IMR-90 (cell line): ENCODE results near the gene GPR132. TPM values are rescaled to one million over a fixed set of nuclear protein-coding genes. Genes with fewer than 3 reads are reported as not detected.
"Not testable (repeated sequence)": the region's sequence is repeated elsewhere in the genome, so short reads cannot be mapped to it uniquely, and the experiment has no call there.

ENCODE experiments used
- ATAC-seq: fragments of 200-7000 bp; cut with Tn5 transposase; 2 replicates; pipeline ENCODE4 v1.9.1; 2020; ENCODE audit warnings: low read depth, mild to moderate bottlenecking, moderate library complexity
- BruUV-seq: library from RNA; stranded (reverse); fragments of 400-500 nt; replicated peaks from 2 replicates; lab custom pipeline; 2021; lab: Mats Ljungman, UMichigan
- CTCF ChIA-PET: fragments of 300-600 bp; formaldehyde crosslinking; extraction: SDS; loops from one replicate; lab custom pipeline; 2021; ENCODE audit warnings: antibody characterized with exemption; lab: Yijun Ruan, JAX
- POLR2A ChIA-PET: fragments of 300-600 bp; sonication (Branson Sonifier 250); formaldehyde crosslinking; loops from one replicate; lab custom pipeline; 2022; ENCODE audit warnings: antibody characterized with exemption; ENCODE audit not compliant: unreplicated experiment; lab: Charles Lee
- DNase-seq: peaks from one replicate; pipeline ENCODE4 v3.0.0; 2013
- H2AFZ ChIP-seq: replicated peaks from 2 replicates; pipeline ENCODE3; 2013; ENCODE audit warnings: low read length, mild to moderate bottlenecking; ENCODE audit not compliant: poor library complexity
- H2AK5ac ChIP-seq: 2 replicates; pipeline ENCODE4 v1.6.1; 2013; ENCODE audit warnings: low read depth, low read length, inconsistent platforms
- H2AK9ac ChIP-seq: replicated peaks from 2 replicates; pipeline ENCODE3; 2013; ENCODE audit warnings: mild to moderate bottlenecking, low read depth, low read length, moderate library complexity; ENCODE audit not compliant: poor library complexity
- H2BK120ac ChIP-seq: 2 replicates; pipeline ENCODE4 v1.6.1; 2013; ENCODE audit warnings: low read depth, low read length, inconsistent platforms
- H2BK15ac ChIP-seq: 3 replicates; pipeline ENCODE4 v1.6.1; 2013; ENCODE audit warnings: low read depth, low read length, inconsistent platforms
- H2BK20ac ChIP-seq: 2 replicates; pipeline ENCODE4 v1.6.1; 2013; ENCODE audit warnings: low read depth, mild to moderate bottlenecking, inconsistent platforms, low read length, moderate library complexity
- H2BK5ac ChIP-seq: 2 replicates; pipeline ENCODE4 v1.6.1; 2013; ENCODE audit warnings: mild to moderate bottlenecking, low read depth, low read length, inconsistent platforms; ENCODE audit not compliant: poor library complexity, severe bottlenecking
- H3K14ac ChIP-seq: replicated peaks from 2 replicates; pipeline ENCODE4 v1.6.1; 2013; ENCODE audit warnings: low read depth, low read length, inconsistent platforms
- H3K18ac ChIP-seq: 2 replicates; pipeline ENCODE4 v1.6.1; 2013; ENCODE audit warnings: low read depth, low read length, control low read depth
- H3K23ac ChIP-seq: 2 replicates; pipeline ENCODE4 v1.6.1; 2013; ENCODE audit warnings: low read depth, low read length, inconsistent platforms
- H3K27ac ChIP-seq: 2 replicates; pipeline ENCODE4 v1.5.1; 2013; ENCODE audit warnings: mild to moderate bottlenecking, control low read depth, low read length; ENCODE audit not compliant: insufficient read depth
- H3K27me3 ChIP-seq: 2 replicates; pipeline ENCODE4 v1.6.1; 2013; ENCODE audit warnings: low read length; ENCODE audit not compliant: control insufficient read depth, insufficient read depth
- H3K36me3 ChIP-seq: 2 replicates; pipeline ENCODE4 v1.6.1; 2013; ENCODE audit warnings: low read length, mixed read lengths; ENCODE audit not compliant: control insufficient read depth, insufficient read depth
- H3K4ac ChIP-seq: 2 replicates; pipeline ENCODE4 v1.6.1; 2013; ENCODE audit warnings: low read depth, low read length, inconsistent platforms
- H3K4me1 ChIP-seq: 2 replicates; pipeline ENCODE4 v1.6.1; 2013; ENCODE audit warnings: low read length, mixed read lengths; ENCODE audit not compliant: control insufficient read depth, insufficient read depth
- H3K4me2 ChIP-seq: 2 replicates; pipeline ENCODE4 v1.6.1; 2013; ENCODE audit warnings: low read depth, mild to moderate bottlenecking, control low read depth, low read length, moderate library complexity
- H3K4me3 ChIP-seq: 2 replicates; pipeline ENCODE4 v1.5.1; 2013; ENCODE audit warnings: low read depth, mild to moderate bottlenecking, control low read depth, low read length, moderate library complexity; ENCODE audit not compliant: insufficient read depth
- H3K56ac ChIP-seq: 2 replicates; pipeline ENCODE4 v1.6.1; 2013; ENCODE audit warnings: low read length, inconsistent platforms; ENCODE audit not compliant: insufficient read depth; ENCODE audit errors: extremely low read depth
- H3K79me1 ChIP-seq, 2 experiments: 2 replicates each; pipeline ENCODE4 v1.6.1; 2013; ENCODE audit warnings: low read length in 2 of 2, inconsistent platforms in 1 of 2, low read depth in 1 of 2
- H3K9ac ChIP-seq: 2 replicates; pipeline ENCODE4 v1.6.1; 2013; ENCODE audit warnings: low read depth, low read length, control low read depth
- H3K9me1 ChIP-seq: 2 replicates; pipeline ENCODE4 v1.6.1; 2013; ENCODE audit warnings: low read length, inconsistent platforms; ENCODE audit not compliant: insufficient read depth
- H3K9me3 ChIP-seq: 2 replicates; pipeline ENCODE4 v1.6.1; 2013; ENCODE audit warnings: low read length; ENCODE audit not compliant: control insufficient read depth, insufficient read depth
- H4K20me1 ChIP-seq: 2 replicates; pipeline ENCODE4 v1.6.1; 2013; ENCODE audit warnings: low read length, inconsistent platforms; ENCODE audit not compliant: insufficient read depth
- H4K5ac ChIP-seq: 2 replicates; pipeline ENCODE4 v1.6.1; 2013; ENCODE audit warnings: mild to moderate bottlenecking, low read depth, low read length, control low read depth
- H4K8ac ChIP-seq, 2 experiments: 2 replicates each; pipeline ENCODE4 v1.6.1; 2013; ENCODE audit warnings: low read depth in 2 of 2, low read length in 2 of 2, control low read depth in 1 of 2, inconsistent platforms in 1 of 2
- H4K91ac ChIP-seq: 2 replicates; pipeline ENCODE4 v1.6.1; 2013; ENCODE audit warnings: low read depth, low read length, inconsistent platforms; ENCODE audit not compliant: insufficient read depth
- WGBS, 2 experiments: methylation state at CpG; one replicate each; pipeline versions ENCODE4 v1.1.5 to v1.1.7; 2013; ENCODE audit warnings: missing lambda C conversion rate in 2 of 2; ENCODE audit not compliant: insufficient read length in 1 of 2; ENCODE audit errors: extremely low coverage in 2 of 2; 5-methylcytosine and 5-hydroxymethylcytosine counted together
- dilution Hi-C: fragments of 300-500 bp; cut with HindIII; formaldehyde crosslinking; loops from one replicate; pipeline ENCODE4 v1.14.3; 2018; ENCODE audit warnings: low sequenced_read_pairs; ENCODE audit not compliant: unreplicated experiment
- in situ Hi-C: fragments of 300-500 bp; cut with MboI; formaldehyde crosslinking; loops from 3 replicates; pipeline ENCODE4 v1.14.3; 2019; ENCODE audit warnings: low sequenced_read_pairs, inconsistent platforms, mixed read lengths
- intact Hi-C: fragments of 100-400 bp; cut with micrococcal nuclease; formaldehyde crosslinking; loops from 2 replicates; pipeline ENCODE4 v1.10.0; 2022
- polyA plus RNA-seq, 3 experiments: library from polyadenylated mRNA; depleted of rRNA; stranded (reverse); fragments of >200 nt; gene quantifications; 2 replicates each; pipeline ENCODE4 v1.2.3, GENCODE V29; 2012; ENCODE audit warnings: low replicate concordance in 1 of 3
- total RNA-seq: library from RNA; depleted of rRNA; stranded (reverse); fragments of >200 nt; gene quantifications from 2 replicates; pipeline ENCODE4 v1.2.3, GENCODE V29; 2012

GPR132 gene
- total and polyA plus RNA-seq, 2 of the 4 experiments (the other 2 are of a cell fraction): under 0.01 to 0.10 TPM

- Histone ChIP-seq H2AFZ (peak overlapping the region; percentile 71), H3K23ac (peak overlapping the region; percentile 37; the same call in 1 of the 2 replicates), H3K4me2 (peak overlapping the region; percentile 81), H3K4me3 (peak overlapping the region; percentile 57), H3K9ac (peak overlapping the region; percentile 37; the same call in 1 of the 2 replicates), H3K4ac (peak overlapping the region; percentile 43; the same call in 1 of the 2 replicates), H3K18ac (peak overlapping the region; percentile 6; the same call in 1 of the 2 replicates), H4K8ac (peak overlapping the region; percentile 54 to 80), H4K5ac (peak overlapping the region; percentile 79)
- H3K27ac ChIP-seq, dilution Hi-C loops, BruUV-seq, ATAC-seq, H2AK5ac ChIP-seq, H2BK15ac ChIP-seq, CTCF ChIA-PET, DNase-seq, H2BK5ac ChIP-seq, in situ Hi-C loops, H2BK120ac ChIP-seq, H3K4me1 ChIP-seq, H3K9me1 ChIP-seq, H3K9me3 ChIP-seq, H3K27me3 ChIP-seq, H2BK20ac ChIP-seq, intact Hi-C loops, H4K20me1 ChIP-seq, H3K56ac ChIP-seq, H2AK9ac ChIP-seq, H3K79me1 ChIP-seq, POLR2A ChIA-PET, H4K91ac ChIP-seq, H3K36me3 ChIP-seq, H3K14ac ChIP-seq: not testable (repeated sequence)
- 6% methylated on average over 21 of the region's 45 CpGs; no CpG with 5 or more reads in 1 of the 2 experiments for whole genome bisulfite sequencing, 2 experiments
Measured at GRCh38 chr14:105033412-105033900, 31.8 kb downstream of the GPR132 start.

- peak; percentile 40 for DNase-seq
- H2AFZ ChIP-seq: not testable (repeated sequence)
Measured at GRCh38 chr14:105032451-105032901, 32.8 kb downstream of the GPR132 start.

More at GRCh38 chr14:105032451-105032901, 32.8 kb downstream of the GPR132 start:
- CTCF ChIA-PET, H3K4me2 ChIP-seq, dilution Hi-C loops, intact Hi-C loops, H3K79me1 ChIP-seq, H3K4me1 ChIP-seq, H3K23ac ChIP-seq, H3K4me3 ChIP-seq, H3K4ac ChIP-seq, H3K27me3 ChIP-seq, H2BK120ac ChIP-seq, H2BK20ac ChIP-seq, H2BK5ac ChIP-seq, H2AK9ac ChIP-seq, H3K9me1 ChIP-seq, H3K56ac ChIP-seq, H3K9me3 ChIP-seq, H4K5ac ChIP-seq, BruUV-seq, H3K36me3 ChIP-seq, H2BK15ac ChIP-seq, POLR2A ChIA-PET, H4K20me1 ChIP-seq, H3K18ac ChIP-seq, H3K27ac ChIP-seq, in situ Hi-C loops, H4K91ac ChIP-seq, ATAC-seq, H3K9ac ChIP-seq, H3K14ac ChIP-seq, H2AK5ac ChIP-seq: not testable (repeated sequence)
- 65% methylated on average over 2 of the region's 5 CpGs; no CpG with 5 or more reads in 1 of the 2 experiments for WGBS, 2 experiments
- 0 out of 4 replicates have a peak overlapping the region, but pooled peaks of 1 of the 2 experiments have one; percentile 21 for H4K8ac ChIP-seq
